Limb (tissue), 2 donors: Measurements from ENCODE around the gene WNK4.
A peak's percentile ranks its signal among the peaks of the same experiment; 100 is the strongest.

ENCODE experiments used
- DNase-seq, 2 donors: peaks; one replicate each; pipeline ENCODE4 v3.0.0-alpha.2; 2016; ENCODE audit errors: extremely low spot score in 2 of 2

Gene WNK4

DNA sequence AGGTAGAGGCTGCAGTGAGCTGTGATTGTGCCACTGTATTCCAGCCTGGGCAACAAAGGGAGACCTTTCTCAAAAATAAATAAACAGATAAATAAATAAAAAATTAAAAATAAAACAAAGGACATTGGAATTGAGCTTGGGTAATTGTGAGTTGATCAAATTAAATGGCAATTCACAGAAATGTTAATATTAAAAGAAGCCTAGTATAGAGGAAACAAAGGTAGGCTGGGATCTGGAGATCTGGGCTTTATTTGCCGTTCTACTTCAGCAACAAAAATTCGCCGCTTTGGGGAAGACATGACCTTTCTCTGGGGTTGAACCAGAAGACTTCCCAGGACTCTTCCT, 7.5 kb upstream of the WNK4 start:
- DNase-seq, result no peak

DNA sequence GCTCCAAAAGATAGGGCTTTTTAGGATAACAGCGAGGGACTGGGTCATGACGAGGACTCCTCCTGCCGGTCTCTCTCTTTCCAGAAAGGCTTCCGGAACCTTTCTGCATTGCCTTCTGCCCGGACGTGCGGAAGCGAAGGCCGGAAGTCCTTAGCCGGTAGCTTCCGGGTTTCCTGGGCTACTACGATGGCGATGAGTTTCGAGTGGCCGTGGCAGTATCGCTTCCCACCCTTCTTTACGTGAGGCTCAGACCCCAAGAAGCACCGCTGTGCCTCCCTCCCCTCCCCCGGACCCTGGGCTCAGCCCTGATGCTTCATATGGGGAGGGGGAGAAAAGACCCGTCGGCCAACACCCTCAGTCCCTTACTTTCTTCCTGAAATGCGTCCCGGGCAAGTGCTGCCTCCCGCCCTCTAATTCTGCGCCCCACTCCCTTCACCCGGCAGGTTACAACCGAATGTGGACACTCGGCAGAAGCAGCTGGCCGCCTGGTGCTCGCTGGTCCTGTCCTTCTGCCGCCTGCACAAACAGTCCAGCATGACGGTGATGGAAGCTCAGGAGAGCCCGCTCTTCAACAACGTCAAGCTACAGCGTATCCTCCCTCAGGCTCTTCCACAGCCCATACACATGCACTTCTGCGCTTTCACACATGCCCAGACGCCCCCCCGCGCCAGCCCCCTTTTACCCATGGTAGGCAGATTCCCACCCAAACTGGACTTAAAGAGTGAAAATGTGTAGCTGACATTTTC, 6.9 kb upstream of the WNK4 start, which contains the start of gene VPS25:
TSS of gene VPS25 (plus strand) at position 160 of the 746 bp plus-strand sequence. CDS start at position 187, 27 bp downstream.
- DNase-seq, result peak; percentile 83 to 85

- no peak for DNase-seq
Measured at GRCh38 chr17:42774066-42774745, 6.2 kb upstream of the WNK4 start.

DNA sequence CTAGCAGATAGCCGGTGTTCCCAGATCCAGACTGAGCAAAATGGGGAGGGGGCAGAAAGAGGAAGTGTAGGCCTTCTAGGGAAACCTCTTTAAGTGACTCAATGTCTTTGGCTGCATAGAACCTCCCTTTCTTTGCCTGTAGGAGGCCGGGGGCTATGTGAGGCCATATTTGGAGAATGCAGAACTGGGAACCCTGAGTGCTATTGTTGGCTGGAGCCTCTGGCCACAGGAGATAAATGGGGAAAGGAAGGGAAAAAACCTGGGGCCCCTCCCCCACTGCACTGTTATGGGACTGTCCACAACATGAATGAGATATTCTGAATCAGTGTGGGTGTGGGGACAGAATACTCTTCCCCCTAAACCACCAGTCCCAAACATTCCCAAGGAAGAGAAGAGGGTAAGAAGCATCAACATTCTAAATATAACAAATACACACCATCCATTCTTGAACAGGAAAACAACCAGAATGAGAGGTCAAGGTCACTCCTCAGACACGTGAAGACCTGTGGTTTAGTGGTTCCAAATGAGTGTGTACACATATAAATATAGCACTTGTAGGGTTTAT, 4.8 kb upstream of the WNK4 start:
- no peak for DNase-seq

DNA sequence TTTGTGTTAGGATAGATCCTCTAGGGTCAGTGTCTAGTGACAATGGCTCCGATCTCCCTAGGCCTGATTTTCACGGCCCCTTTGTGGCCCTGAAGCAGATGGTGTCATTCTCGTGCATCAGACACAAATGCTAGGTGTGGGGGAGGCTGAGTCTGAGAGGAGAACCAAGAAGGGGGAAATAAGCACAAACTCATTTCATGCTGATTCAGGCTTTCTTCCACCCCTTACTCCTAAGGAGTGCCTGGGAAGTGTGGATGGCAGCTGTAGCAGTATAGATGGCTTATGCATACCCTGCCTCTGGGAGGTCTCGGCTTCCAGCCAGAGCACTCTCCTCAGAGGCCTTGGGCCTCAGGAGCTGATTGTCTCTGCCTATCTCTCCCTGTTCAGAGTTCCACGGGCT, 1.8 kb upstream of the WNK4 start:
- DNase-seq, result no peak

GRCh38 chr17:42779304-42779935, 990 bp upstream of the WNK4 start:
- no peak for DNase-seq

DNA sequence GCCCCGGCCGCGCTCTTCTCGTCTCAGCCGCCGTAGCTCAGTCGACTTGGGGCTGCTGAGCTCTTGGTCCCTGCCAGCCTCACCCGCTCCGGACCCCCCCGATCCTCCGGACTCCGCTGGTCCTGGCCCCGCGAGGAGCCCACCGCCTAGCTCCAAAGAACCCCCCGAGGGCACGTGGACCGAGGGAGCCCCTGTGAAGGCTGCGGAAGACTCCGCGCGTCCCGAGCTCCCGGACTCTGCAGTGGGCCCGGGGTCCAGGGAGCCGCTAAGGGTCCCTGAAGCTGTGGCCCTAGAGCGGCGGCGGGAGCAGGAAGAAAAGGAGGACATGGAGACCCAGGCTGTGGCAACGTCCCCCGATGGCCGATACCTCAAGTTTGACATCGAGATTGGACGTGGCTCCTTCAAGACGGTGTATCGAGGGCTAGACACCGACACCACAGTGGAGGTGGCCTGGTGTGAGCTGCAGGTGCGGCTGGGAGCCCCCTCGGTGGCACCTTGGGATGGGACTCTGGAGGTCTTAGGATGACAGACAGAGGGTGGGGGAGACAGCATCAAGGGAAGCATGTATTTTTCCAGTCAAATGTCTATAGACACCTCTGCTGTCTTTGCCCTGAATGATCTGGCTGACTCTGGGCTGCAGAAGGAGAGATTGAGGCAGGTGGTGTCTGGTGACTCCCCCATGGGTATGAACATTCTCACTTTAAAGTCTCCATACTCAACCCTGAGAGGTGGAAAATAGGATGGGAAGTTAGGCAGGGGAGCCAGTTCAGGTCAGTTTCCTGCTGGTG, 635 bp downstream of the WNK4 start:
- DNase-seq, result no peak

DNA sequence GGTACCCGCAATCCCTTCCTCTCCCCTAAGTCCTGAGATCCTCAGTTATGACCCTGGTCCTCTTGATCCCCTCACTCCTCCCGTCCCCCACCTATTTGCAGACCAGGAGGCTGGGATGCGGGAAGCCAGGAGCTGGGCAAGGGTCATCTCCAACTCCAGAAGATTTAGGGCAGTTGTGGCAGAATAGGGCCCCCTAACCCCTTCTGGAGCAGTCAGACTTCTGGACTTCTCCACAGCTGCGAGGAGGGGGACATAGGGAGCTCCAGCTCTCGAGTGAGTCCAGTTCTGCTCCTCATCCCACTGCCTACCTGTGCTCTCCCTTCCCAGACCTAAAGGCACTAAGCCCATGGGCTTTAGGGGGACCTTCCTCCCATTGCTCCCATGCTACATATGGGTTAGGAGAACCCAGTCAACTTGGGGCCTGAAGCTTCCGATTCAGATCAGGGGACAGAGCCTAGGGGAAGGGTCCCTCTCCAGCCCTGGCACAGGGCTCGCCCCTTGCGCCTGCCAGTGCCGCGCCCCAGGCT, 1.3 kb downstream of the WNK4 start:
- no peak for DNase-seq

DNA sequence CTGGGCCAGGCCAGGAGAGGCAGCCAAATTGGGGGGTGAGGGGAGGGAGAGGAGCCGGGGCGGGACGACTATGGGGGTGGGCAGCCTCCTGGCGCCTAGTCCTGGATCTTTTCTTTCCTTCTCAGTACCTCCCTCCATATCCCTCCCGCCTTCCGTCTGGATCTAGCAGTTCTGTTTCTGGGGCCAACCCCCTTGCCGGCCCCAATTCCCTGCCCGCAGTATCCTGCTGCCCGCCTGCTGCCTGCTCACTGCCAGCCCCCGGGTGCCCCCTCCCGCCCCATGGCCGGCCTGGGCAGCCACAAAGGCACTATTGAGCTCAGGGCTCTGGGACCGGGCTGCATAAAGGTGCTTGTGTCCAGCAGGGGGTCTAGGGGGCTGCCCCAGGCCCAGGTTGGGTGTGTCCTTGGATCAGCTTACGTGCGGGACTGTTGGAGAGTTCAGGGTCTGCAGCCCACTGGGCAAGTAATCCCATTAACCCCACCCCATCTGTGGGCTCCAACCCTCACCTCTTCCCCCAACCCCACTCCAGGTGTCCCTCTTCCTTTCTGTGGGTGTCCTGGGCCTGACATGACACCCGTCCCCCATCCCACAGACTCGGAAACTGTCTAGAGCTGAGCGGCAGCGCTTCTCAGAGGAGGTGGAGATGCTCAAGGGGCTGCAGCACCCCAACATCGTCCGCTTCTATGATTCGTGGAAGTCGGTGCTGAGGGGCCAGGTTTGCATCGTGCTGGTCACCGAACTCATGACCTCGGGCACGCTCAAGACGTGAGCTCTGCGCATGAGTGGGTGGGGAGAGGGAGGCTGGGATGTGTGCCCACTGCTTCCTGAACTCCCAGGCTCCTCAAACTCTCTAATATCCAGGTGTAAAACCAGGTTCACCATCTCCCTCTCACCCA, 2.0 kb downstream of the WNK4 start:
- peak in 1 of 2 donors; percentile 71 for DNase-seq

GRCh38 chr17:42783062-42783790, 2.8 kb downstream of the WNK4 start:
- no peak for DNase-seq

- no peak for DNase-seq
Measured at GRCh38 chr17:42783791-42784138, 3.4 kb downstream of the WNK4 start.

GRCh38 chr17:42784409-42784808, 4.0 kb downstream of the WNK4 start:
- no peak for DNase-seq

DNA sequence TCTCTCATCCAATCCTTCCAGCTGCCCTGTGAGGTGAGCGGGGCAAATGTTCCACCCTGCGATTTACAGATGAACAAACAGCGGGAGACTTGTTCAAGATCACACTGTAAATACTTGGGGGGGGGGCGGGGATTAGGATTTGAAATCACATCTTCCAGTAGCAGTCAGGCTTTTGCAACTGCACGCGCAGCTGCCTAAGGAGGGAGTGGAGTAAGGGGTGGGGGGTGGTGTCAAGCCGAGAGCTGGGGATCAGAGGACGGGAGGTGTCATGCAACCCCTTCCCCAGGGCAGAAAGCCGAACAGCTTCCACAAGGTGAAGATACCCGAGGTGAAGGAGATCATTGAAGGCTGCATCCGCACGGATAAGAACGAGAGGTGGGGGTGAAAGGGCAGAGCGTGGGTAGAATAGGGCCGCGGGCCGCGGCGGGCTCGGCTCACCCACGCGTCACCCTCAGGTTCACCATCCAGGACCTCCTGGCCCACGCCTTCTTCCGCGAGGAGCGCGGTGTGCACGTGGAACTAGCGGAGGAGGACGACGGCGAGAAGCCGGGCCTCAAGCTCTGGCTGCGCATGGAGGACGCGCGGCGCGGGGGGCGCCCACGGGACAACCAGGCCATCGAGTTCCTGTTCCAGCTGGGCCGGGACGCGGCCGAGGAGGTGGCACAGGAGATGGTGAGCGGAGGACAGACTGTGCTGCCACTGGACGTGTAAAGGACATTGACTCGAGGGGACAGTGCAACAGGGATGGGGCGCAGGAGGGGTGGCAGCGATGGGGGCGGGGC, 4.6 kb downstream of the WNK4 start:
- no peak for DNase-seq

DNA sequence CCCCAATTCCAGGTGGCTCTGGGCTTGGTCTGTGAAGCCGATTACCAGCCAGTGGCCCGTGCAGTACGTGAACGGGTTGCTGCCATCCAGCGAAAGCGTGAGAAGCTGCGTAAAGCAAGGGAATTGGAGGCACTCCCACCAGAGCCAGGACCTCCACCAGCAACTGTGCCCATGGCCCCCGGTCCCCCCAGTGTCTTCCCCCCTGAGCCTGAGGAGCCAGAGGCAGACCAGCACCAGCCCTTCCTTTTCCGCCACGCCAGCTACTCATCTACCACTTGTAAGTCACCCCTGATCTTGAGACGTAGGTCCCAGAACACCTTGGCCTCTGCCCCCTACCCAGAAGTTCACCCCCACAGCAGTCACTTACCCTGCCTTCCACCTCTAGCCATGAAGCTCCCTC, 6.9 kb downstream of the WNK4 start:
- no peak for DNase-seq

- no peak for DNase-seq
Measured at GRCh38 chr17:42791948-42792347, 11.5 kb downstream of the WNK4 start.

GRCh38 chr17:42792545-42792944, 12.1 kb downstream of the WNK4 start:
- DNase-seq, result no peak

DNA sequence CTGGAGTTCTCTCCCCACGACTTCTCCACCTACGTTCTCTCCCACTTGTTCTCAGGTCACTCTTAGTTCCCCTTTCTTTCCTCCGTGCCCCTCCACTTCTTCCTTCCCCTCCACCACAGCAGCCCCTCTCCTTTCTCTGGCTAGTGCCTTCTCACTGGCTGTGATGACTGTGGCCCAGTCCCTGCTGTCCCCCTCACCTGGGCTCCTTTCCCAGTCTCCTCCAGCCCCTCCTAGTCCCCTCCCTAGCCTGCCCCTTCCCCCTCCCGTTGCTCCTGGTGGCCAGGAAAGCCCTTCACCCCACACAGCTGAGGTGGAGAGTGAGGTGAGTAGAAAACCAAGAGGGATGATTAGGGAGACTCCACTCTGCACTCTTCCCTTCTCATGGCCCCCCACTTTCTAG, 14.7 kb downstream of the WNK4 start:
- no peak for DNase-seq

GRCh38 chr17:42795465-42795864, 15.1 kb downstream of the WNK4 start:
- no peak for DNase-seq
